Activated CD4-positive, alpha-beta T cell treated with anti-CD3 and anti-CD28 coated beads, Interleukin-10, Interleukin-2, amounts not matched to agents 100 ng/mL and 50 ng/mL, durations not matched to agents 16 hours and 8 hours (primary cell): Measurements from ENCODE around the gene MCTP1.
"Not testable (repeated sequence)": the region's sequence is repeated elsewhere in the genome, so short reads cannot be mapped to it uniquely, and the experiment has no call there.

Experiments used
- DNase-seq: peaks from one replicate; pipeline ENCODE4 v3.0.0-alpha.2; 2020

The MCTP1 gene

GRCh38 chr5:95178046-95178651 is 106.7 kb downstream of the MCTP1 start:
- DNase-seq, result no peak

- DNase-seq, result no peak
Observed at GRCh38 chr5:95177456-95177855, 107.4 kb downstream of the MCTP1 start.

- DNase-seq, result no peak
Observed at GRCh38 chr5:95175106-95175505, 109.8 kb downstream of the MCTP1 start.

- DNase-seq, result no peak
Observed at GRCh38 chr5:95172659-95173058, 112.2 kb downstream of the MCTP1 start.

- DNase-seq, result no peak
Observed at GRCh38 chr5:95164861-95165260, 120.0 kb downstream of the MCTP1 start.

GRCh38 chr5:95163079-95163478 is 121.8 kb downstream of the MCTP1 start:
- no peak for DNase-seq

GRCh38 chr5:95162231-95162992 is 122.5 kb downstream of the MCTP1 start:
- no peak for DNase-seq

- no peak for DNase-seq
Observed at GRCh38 chr5:95159603-95160002, 125.3 kb downstream of the MCTP1 start.

GRCh38 chr5:95155888-95156287 is 129.0 kb downstream of the MCTP1 start:
- no peak for DNase-seq

- DNase-seq, result no peak
Observed at GRCh38 chr5:95153511-95153910, 131.4 kb downstream of the MCTP1 start.

GRCh38 chr5:95152535-95152934 is 132.4 kb downstream of the MCTP1 start:
- DNase-seq, result no peak

GRCh38 chr5:95152131-95152530 is 132.8 kb downstream of the MCTP1 start:
- DNase-seq, result no peak

- no peak for DNase-seq
Observed at GRCh38 chr5:95151694-95152093, 133.2 kb downstream of the MCTP1 start.

GRCh38 chr5:95149387-95149786 is 135.5 kb downstream of the MCTP1 start:
- DNase-seq, result no peak

GRCh38 chr5:95148453-95148852 is 136.4 kb downstream of the MCTP1 start:
- no peak for DNase-seq

GRCh38 chr5:95143858-95144257 is 141.0 kb downstream of the MCTP1 start:
- DNase-seq, result not testable (repeated sequence)

GRCh38 chr5:95142145-95142544 is 142.7 kb downstream of the MCTP1 start:
- no peak for DNase-seq

GRCh38 chr5:95141141-95141540 is 143.8 kb downstream of the MCTP1 start:
- no peak for DNase-seq

GRCh38 chr5:95134326-95134725 is 150.6 kb downstream of the MCTP1 start:
- no peak for DNase-seq

GRCh38 chr5:95132096-95132495 is 152.8 kb downstream of the MCTP1 start:
- no peak for DNase-seq

GRCh38 chr5:95130941-95131340 is 154.0 kb downstream of the MCTP1 start:
- no peak for DNase-seq

- no peak for DNase-seq
Observed at GRCh38 chr5:95124731-95125130, 160.2 kb downstream of the MCTP1 start.

GRCh38 chr5:95124101-95124500 is 160.8 kb downstream of the MCTP1 start:
- no peak for DNase-seq

- no peak for DNase-seq
Observed at GRCh38 chr5:95114902-95115301, 170.0 kb downstream of the MCTP1 start.

- DNase-seq, result no peak
Observed at GRCh38 chr5:95114305-95114704, 170.6 kb downstream of the MCTP1 start.
